ENCODE data around the gene SDF2L1. TPM values are rescaled to one million over a fixed set of nuclear protein-coding genes. Genes with fewer than 3 reads are reported as not detected.
"Not testable (repeated sequence)": the region's sequence is repeated elsewhere in the genome, so short reads cannot be mapped to it uniquely, and the experiment has no call there.

SDF2L1 gene
- total and polyA plus RNA-seq, 4 donors, result 6.9 to 21.9 (median 15.3) TPM

GRCh38 chr22:21673534-21674321 is 31.6 kb downstream of the SDF2L1 start:
- Histone ChIP-seq H3K4me1 (ENCODE audit: control insufficient read depth, insufficient read depth, low read length) (no peaks in the 10 kb centered on the region), H3K9me3 (ENCODE audit: control insufficient read depth, insufficient read depth, low read length) (no peaks in the 10 kb centered on the region), H3K4me3 (ENCODE audit: low read depth, low read length) (no peak overlapping the region), H3K27me3 (ENCODE audit: control insufficient read depth, insufficient read depth, low read length) (no peaks in the 10 kb centered on the region), H3K27ac (ENCODE audit: low read depth, low read length) (no peak overlapping the region), H3K36me3 (ENCODE audit: control insufficient read depth, insufficient read depth, low read length) (peaks cover 82% of the 10 kb centered on the region)
- WGBS (ENCODE audit: insufficient coverage), result 88% methylated on average over 10 of the region's 12 CpGs
- DNase-seq (ENCODE audit: low read depth in 4 of 6, low spot score in 6 of 6), result no peak

- Histone ChIP-seq H3K27ac (ENCODE audit: low read depth, low read length) (no peak overlapping the region), H3K36me3 (ENCODE audit: control insufficient read depth, insufficient read depth, low read length) (peaks cover 76% of the 10 kb centered on the region), H3K4me1 (ENCODE audit: control insufficient read depth, insufficient read depth, low read length) (no peaks in the 10 kb centered on the region)
Observed at GRCh38 chr22:21674638-21675245, 32.6 kb downstream of the SDF2L1 start.

GRCh38 chr22:21677606-21678443 is 35.7 kb downstream of the SDF2L1 start:
- H3K9me3 ChIP-seq (ENCODE audit: control insufficient read depth, insufficient read depth, low read length), result no peaks in the 10 kb centered on the region
- H3K36me3 ChIP-seq (ENCODE audit: control insufficient read depth, insufficient read depth, low read length), result peaks cover 81% of the 10 kb centered on the region
- WGBS (ENCODE audit: insufficient coverage), result 95% methylated on average over 13 of the region's 15 CpGs

More at GRCh38 chr22:21674638-21675245, 32.6 kb downstream of the SDF2L1 start:
- Histone ChIP-seq H3K27me3 (ENCODE audit: control insufficient read depth, insufficient read depth, low read length) (no peaks in the 10 kb centered on the region), H3K9me3 (ENCODE audit: control insufficient read depth, insufficient read depth, low read length) (no peaks in the 10 kb centered on the region), H3K4me3 (ENCODE audit: low read depth, low read length) (no peak overlapping the region)
- DNase-seq (ENCODE audit: low read depth in 4 of 6, low spot score in 6 of 6), result no peak
- WGBS (ENCODE audit: insufficient coverage), result 92% methylated on average over 11 of the region's 12 CpGs

GRCh38 chr22:21678842-21679241 is 36.7 kb downstream of the SDF2L1 start:
- not testable (repeated sequence) for H3K27me3 ChIP-seq (ENCODE audit: control insufficient read depth, insufficient read depth, low read length); H3K27ac ChIP-seq (ENCODE audit: low read depth, low read length); H3K4me1 ChIP-seq (ENCODE audit: control insufficient read depth, insufficient read depth, low read length); DNase-seq (ENCODE audit: low read depth in 4 of 6, low spot score in 6 of 6); H3K9me3 ChIP-seq (ENCODE audit: control insufficient read depth, insufficient read depth, low read length); H3K4me3 ChIP-seq (ENCODE audit: low read depth, low read length)
- H3K36me3 ChIP-seq (ENCODE audit: control insufficient read depth, insufficient read depth, low read length), result peaks cover 81% of the 10 kb centered on the region
- 100% methylated on average over 2 of the region's 12 CpGs for WGBS (ENCODE audit: insufficient coverage)

More at GRCh38 chr22:21677606-21678443, 35.7 kb downstream of the SDF2L1 start:
- Histone ChIP-seq H3K4me3 (ENCODE audit: low read depth, low read length) (no peak overlapping the region), H3K27me3 (ENCODE audit: control insufficient read depth, insufficient read depth, low read length) (no peaks in the 10 kb centered on the region), H3K4me1 (ENCODE audit: control insufficient read depth, insufficient read depth, low read length) (no peaks in the 10 kb centered on the region), H3K27ac (ENCODE audit: low read depth, low read length) (no peak overlapping the region)
- DNase-seq (ENCODE audit: low read depth in 4 of 6, low spot score in 6 of 6), result no peak

- no peak for DNase-seq (ENCODE audit: low read depth in 4 of 6, low spot score in 6 of 6)
- 100% methylated on average over 1 of the region's 4 CpGs for WGBS (ENCODE audit: insufficient coverage)
- Histone ChIP-seq H3K36me3 (ENCODE audit: control insufficient read depth, insufficient read depth, low read length) (peaks cover 81% of the 10 kb centered on the region), H3K4me3 (ENCODE audit: low read depth, low read length) (no peak overlapping the region), H3K27ac (ENCODE audit: low read depth, low read length) (no peak overlapping the region), H3K4me1 (ENCODE audit: control insufficient read depth, insufficient read depth, low read length) (no peaks in the 10 kb centered on the region), H3K27me3 (ENCODE audit: control insufficient read depth, insufficient read depth, low read length) (no peaks in the 10 kb centered on the region), H3K9me3 (ENCODE audit: control insufficient read depth, insufficient read depth, low read length) (no peaks in the 10 kb centered on the region)
Observed at GRCh38 chr22:21679383-21679782, 37.3 kb downstream of the SDF2L1 start.

- no peaks in the 10 kb centered on the region for H3K27me3 ChIP-seq (ENCODE audit: control insufficient read depth, insufficient read depth, low read length)
Observed at GRCh38 chr22:21680830-21681565, 38.9 kb downstream of the SDF2L1 start.

GRCh38 chr22:21681566-21682370 is 39.7 kb downstream of the SDF2L1 start:
- Histone ChIP-seq H3K4me1 (ENCODE audit: control insufficient read depth, insufficient read depth, low read length) (no peaks in the 10 kb centered on the region), H3K9me3 (ENCODE audit: control insufficient read depth, insufficient read depth, low read length) (no peaks in the 10 kb centered on the region), H3K4me3 (ENCODE audit: low read depth, low read length) (no peak overlapping the region), H3K36me3 (ENCODE audit: control insufficient read depth, insufficient read depth, low read length) (peaks cover 86% of the 10 kb centered on the region), H3K27ac (ENCODE audit: low read depth, low read length) (no peak overlapping the region), H3K27me3 (ENCODE audit: control insufficient read depth, insufficient read depth, low read length) (no peaks in the 10 kb centered on the region)
- 93% methylated on average over 24 of the region's 24 CpGs for WGBS (ENCODE audit: insufficient coverage)
- DNase-seq (ENCODE audit: low read depth in 4 of 6, low spot score in 6 of 6), result no peak

More at GRCh38 chr22:21680830-21681565, 38.9 kb downstream of the SDF2L1 start:
- Histone ChIP-seq H3K9me3 (ENCODE audit: control insufficient read depth, insufficient read depth, low read length) (no peaks in the 10 kb centered on the region), H3K4me1 (ENCODE audit: control insufficient read depth, insufficient read depth, low read length) (no peaks in the 10 kb centered on the region), H3K27ac (ENCODE audit: low read depth, low read length) (no peak overlapping the region), H3K4me3 (ENCODE audit: low read depth, low read length) (no peak overlapping the region), H3K36me3 (ENCODE audit: control insufficient read depth, insufficient read depth, low read length) (peaks cover 81% of the 10 kb centered on the region)
- WGBS (ENCODE audit: insufficient coverage), result 98% methylated on average over 21 of the region's 21 CpGs
- no peak for DNase-seq (ENCODE audit: low read depth in 4 of 6, low spot score in 6 of 6)

- H3K4me1 ChIP-seq (ENCODE audit: control insufficient read depth, insufficient read depth, low read length), result no peaks in the 10 kb centered on the region
- H3K9me3 ChIP-seq (ENCODE audit: control insufficient read depth, insufficient read depth, low read length), result no peaks in the 10 kb centered on the region
- peaks cover 88% of the 10 kb centered on the region for H3K36me3 ChIP-seq (ENCODE audit: control insufficient read depth, insufficient read depth, low read length)
- no peaks in the 10 kb centered on the region for H3K27me3 ChIP-seq (ENCODE audit: control insufficient read depth, insufficient read depth, low read length)
- H3K4me3 ChIP-seq (ENCODE audit: low read depth, low read length), result no peak overlapping the region
- 89% methylated on average over 20 of the region's 20 CpGs for WGBS (ENCODE audit: insufficient coverage)
- no peak overlapping the region for H3K27ac ChIP-seq (ENCODE audit: low read depth, low read length)
- DNase-seq (ENCODE audit: low read depth in 4 of 6, low spot score in 6 of 6), result no peak
Observed at GRCh38 chr22:21682385-21683175, 40.5 kb downstream of the SDF2L1 start.
